ENCODE measurements around the gene NCMAP. TPM values are rescaled to one million over a fixed set of nuclear protein-coding genes. Genes with fewer than 3 reads are reported as not detected.

The NCMAP gene
- total RNA-seq, 2 donors from 2014 or later, result 0.16 to 0.22 TPM

- H3K4me3 ChIP-seq, result no peak overlapping the region
- DNase-seq (ENCODE audit: low spot score), result no peak
- H3K27ac ChIP-seq, result no peak overlapping the region
- H3K4me1 ChIP-seq, result peaks cover 0 to 13% of the 10 kb centered on the region in 2 donors
- no peaks in the 10 kb centered on the region for H3K27me3 ChIP-seq
- no peaks in the 10 kb centered on the region for H3K36me3 ChIP-seq
- H3K9me3 ChIP-seq, result no peaks in the 10 kb centered on the region
- no peak for TF ChIP-seq CTCF (IDR thresholded peaks at IDR 0.05)
These were observed 1.2 kb upstream of the NCMAP start for GRCh38 chr1:24554714-24555113.

- Histone ChIP-seq H3K4me1 (peaks cover 0 to 13% of the 10 kb centered on the region in 2 donors), H3K9me3 (no peaks in the 10 kb centered on the region), H3K27me3 (no peaks in the 10 kb centered on the region), H3K27ac (no peak overlapping the region), H3K36me3 (no peaks in the 10 kb centered on the region), H3K4me3 (peak overlapping the region in 1 of 2 donors; percentile 41)
- no peak for TF ChIP-seq CTCF (IDR thresholded peaks at IDR 0.05)
- no peak for DNase-seq (ENCODE audit: low spot score)
These were observed 518 bp downstream of the NCMAP start for GRCh38 chr1:24556414-24556795.

- Histone ChIP-seq H3K4me3 (no peak overlapping the region), H3K9me3 (no peaks in the 10 kb centered on the region), H3K27ac (no peak overlapping the region), H3K4me1 (peaks cover 0 to 13% of the 10 kb centered on the region in 2 donors), H3K27me3 (no peaks in the 10 kb centered on the region), H3K36me3 (no peaks in the 10 kb centered on the region)
- DNase-seq (ENCODE audit: low spot score), result no peak
- no peak for TF ChIP-seq CTCF (IDR thresholded peaks at IDR 0.05)
These were observed 1.3 kb downstream of the NCMAP start for GRCh38 chr1:24557220-24557619.

- no peaks in the 10 kb centered on the region for H3K36me3 ChIP-seq
- peaks cover 0 to 13% of the 10 kb centered on the region in 2 donors for H3K4me1 ChIP-seq
- no peaks in the 10 kb centered on the region for H3K9me3 ChIP-seq
- DNase-seq (ENCODE audit: low spot score), result no peak
- no peaks in the 10 kb centered on the region for H3K27me3 ChIP-seq
- H3K27ac ChIP-seq, result no peak overlapping the region
- TF ChIP-seq CTCF (IDR thresholded peaks at IDR 0.05), result no peak
- H3K4me3 ChIP-seq, result no peak overlapping the region
These were observed 1.8 kb downstream of the NCMAP start for GRCh38 chr1:24557711-24558131.

- no peaks in the 10 kb centered on the region for H3K27me3 ChIP-seq
- TF ChIP-seq CTCF (IDR thresholded peaks at IDR 0.05), result no peak
- no peaks in the 10 kb centered on the region for H3K9me3 ChIP-seq
- no peaks in the 10 kb centered on the region for H3K36me3 ChIP-seq
- DNase-seq (ENCODE audit: low spot score), result no peak
- peaks cover 0 to 13% of the 10 kb centered on the region in 2 donors for H3K4me1 ChIP-seq
- no peak overlapping the region for H3K4me3 ChIP-seq
- H3K27ac ChIP-seq, result no peak overlapping the region
These were observed 2.6 kb downstream of the NCMAP start for GRCh38 chr1:24558455-24558854.

Measured in right atrium auricular region (tissue), 2 donors.